Midbrain (tissue), 1 donor: ENCODE results near the gene C11orf54.

Experiments used
- DNase-seq: peaks from one replicate; lab custom pipeline; 2025; lab: John Stamatoyannopoulos, UW

The C11orf54 gene

DNA sequence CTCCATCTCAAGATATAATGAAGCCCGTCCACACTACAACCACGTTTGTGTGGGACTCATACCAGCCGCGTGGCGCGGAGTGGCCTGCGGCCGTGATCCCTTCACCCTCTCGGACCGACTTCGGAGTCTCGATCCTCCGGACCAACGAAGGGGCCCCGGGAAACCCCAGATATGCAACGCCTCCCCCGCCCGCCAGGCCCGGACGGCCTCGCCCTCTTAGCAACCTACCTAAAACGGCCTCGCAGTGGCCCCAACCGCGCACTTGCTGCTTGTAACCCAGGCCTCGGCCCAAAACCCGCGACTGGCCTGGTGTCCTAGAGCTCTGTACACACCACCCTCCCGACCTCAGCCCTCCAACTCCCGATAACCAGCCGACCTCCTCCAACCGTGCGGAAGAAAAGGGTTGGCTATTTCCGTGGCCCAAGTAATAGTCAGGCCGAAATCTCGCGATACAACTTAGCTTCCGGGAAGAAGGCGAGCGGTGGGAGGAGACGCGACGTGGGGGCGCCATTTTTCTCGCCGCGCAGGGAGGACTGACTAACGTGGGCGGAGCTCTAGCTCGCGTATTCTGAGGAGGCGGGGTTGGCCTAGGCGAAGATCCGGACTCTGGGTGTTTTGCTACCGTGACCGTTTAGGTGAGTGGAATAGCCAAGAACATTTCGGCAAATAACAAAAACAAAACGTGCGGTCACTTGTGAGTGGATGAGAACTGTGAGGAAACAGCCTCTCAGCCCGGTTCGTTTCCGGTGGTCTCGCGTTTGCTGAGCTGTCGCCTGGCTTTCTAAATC, at the start of gene C11orf54, which contains the start of gene TAF1D:
Gene C11orf54, plus strand, starts transcription at position 579 of the 788 bp plus-strand sequence. CDS start 5,722 bp downstream, outside the sequence.
Gene TAF1D, minus strand, starts transcription at position 402 of the 788 bp plus-strand sequence. CDS start 2,191 bp downstream, outside the sequence.
- DNase-seq: peak; percentile 96

DNA sequence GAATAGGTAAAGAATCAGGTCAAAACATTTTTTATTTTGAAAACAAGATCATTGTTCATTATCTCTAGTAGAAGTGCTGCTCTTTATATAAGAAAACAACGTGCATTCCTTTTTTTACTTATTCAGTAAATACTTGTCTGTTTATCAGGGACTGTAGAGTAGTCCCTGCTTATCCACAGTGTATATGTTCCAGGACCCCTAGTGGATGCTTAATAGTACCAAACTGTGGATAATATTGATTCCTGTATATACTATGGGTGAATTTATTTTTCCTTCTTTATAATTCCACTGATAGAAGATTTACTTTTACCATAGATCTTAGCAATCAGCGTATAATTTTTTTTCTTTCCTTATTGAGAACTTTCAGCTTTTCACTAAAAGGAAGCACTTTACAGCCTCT, 47.4 kb upstream of the C11orf54 start:
- no peak for DNase-seq

DNA sequence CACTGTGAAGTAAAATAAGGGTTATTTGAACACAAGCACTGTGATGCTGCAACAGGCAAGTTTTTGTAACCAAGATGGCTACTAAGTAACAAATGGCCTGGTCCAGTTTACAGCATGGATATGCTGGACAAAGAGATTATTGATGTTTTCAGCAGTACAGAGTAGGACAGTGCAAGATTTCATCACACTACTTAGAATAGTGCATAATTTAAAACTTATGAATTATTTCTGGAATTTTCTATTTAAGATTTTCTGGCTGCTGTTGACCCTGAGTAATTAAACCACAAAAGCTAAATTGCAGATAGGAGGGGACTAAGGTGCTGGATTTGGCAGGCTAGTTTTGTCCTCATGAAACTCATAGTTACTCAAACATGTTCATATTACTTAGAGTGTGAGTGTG, 46.9 kb upstream of the C11orf54 start:
- no peak for DNase-seq

DNA sequence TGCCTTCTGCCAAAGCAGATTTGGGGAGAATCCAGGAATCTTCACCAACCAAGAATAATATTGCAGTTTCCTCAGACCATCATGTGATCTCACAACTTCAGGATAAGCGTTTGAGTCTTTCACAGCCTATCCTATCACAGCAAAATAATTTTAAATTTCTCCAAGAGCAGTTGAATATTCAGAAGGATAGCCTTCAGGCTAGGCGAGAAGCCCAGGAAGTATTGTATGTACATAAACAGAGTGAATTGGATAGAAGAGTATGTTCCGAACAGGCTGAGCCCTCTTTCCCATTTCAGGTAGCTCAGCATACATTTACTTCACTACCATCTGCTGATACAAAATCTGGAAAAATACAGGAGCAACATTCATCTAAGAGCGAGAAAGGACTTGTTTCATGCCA, 43.9 kb upstream of the C11orf54 start:
- no peak for DNase-seq

DNA sequence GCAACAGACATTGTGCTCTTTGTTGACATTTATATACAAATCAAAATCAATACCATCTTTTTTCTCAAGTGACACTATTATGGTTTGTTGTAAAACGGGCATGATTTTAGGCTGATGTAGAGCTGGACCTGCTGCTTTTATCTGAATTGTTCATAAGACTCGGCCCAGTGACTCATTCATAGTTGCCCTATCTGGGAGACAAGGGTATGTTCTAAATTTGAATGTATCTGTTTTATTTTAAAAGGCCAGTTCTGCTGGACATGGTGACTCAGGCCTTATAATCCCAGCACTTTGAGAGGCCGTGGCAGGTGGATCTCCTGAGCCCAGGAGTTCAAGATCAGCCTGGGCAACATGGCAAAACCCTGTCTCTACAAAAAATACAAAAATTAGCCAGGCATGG, 40.6 kb upstream of the C11orf54 start:
- no peak for DNase-seq

DNA sequence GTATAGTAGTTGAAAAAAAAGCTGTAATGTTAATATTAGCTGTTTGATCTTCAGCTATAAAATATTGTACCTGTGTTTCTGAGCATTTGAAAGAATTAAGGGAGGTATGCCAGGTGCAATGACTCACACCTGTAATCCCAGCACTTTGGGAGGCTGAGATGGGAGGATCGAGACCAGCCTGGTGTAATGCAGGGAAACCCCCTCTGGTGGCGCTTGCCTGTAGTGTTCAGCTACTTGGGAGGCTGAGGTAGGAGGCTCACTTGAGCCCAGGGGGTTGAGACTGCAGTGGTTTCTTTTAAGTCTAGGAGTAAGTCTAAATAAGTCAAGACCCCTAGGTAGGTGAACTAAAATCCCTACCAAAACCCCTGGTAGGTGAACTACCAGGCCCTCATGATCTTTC, 37.2 kb upstream of the C11orf54 start:
- no peak for DNase-seq

DNA sequence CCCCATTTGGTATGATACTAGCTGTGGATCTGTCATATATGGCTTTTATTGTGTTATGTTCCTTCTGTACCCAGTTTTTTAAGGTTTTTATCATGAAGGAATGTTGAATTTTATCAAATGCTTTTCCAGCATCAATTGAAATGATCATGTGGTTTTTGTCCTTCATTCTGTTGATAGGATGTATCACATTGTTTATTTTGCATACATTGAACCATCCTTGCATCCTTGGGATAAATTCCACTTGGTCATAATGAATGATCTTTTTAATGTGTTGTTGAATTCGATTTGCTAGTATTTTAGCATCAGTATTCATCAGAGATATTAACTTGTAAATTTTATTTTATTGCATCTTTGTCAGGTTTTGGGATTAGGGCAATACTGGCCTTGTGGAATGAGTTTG, 31.2 kb upstream of the C11orf54 start:
- DNase-seq: no peak

DNA sequence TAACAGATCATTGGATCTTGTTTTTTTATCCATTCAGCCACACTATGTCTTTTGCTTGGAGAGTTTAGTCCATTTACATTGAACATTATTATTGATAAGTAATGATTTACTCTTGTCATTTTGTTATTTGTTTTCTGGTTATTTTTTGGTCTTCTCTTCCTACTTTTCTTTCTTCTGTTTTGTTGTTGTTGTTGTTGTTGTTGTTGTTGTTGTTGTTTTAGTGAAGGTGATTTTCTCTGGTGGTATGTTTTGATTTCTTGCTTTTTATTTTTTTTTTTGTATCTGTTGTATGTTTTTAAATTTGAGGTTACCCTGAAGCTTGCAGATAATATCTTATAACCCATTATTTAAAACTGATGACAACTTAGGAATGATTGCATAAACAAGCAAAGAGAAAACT, 28.8 kb upstream of the C11orf54 start:
- DNase-seq: no peak

DNA sequence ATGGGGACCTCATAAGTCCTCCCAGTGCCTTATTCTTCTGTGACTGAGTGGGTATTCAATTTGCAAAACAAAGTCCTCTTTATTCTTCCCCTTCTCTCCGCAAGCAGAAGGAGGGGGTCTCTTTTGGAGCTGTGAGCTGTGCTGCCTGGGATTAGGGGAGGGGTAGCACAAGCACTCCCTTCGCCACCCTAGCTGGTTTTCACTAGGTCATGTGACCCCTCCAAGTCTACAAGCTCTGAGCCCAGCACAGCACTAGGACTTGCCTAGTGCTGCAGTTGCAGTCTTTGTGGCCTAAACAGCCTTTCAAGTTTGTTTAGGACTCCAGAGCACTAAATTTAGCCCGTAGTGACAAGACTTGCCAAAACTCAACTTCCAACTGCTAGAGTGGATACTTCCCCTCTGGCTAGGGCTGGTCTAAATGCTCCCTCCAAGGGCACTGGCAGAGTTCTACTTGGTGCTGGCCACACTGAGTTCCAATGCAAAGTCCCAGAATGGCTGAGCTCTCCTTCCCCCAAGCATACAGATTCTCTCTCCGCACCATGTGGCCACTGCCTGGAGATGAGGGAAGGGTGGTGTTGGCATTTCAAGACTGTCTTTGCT, 25.6 kb upstream of the C11orf54 start:
- no peak for DNase-seq

DNA sequence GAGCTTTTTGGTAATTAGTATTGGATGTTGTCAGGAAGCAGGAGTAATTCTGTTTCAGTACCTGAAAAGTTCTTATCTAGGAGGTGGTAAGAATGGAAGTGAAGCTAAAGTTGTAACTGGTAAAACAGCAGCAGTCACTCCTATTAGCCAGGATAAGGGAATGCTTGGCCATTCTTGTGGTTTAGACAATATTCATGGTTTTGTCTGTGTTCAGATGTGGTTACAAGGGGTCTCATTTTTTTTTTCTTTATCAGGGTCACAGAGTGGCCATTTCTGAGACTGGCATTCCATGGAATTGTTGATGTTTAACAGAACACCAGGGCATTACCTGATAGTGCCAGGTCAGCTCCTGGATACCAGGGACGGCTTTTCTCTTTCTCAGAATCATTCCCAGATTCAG, 24.0 kb upstream of the C11orf54 start:
- DNase-seq: no peak

DNA sequence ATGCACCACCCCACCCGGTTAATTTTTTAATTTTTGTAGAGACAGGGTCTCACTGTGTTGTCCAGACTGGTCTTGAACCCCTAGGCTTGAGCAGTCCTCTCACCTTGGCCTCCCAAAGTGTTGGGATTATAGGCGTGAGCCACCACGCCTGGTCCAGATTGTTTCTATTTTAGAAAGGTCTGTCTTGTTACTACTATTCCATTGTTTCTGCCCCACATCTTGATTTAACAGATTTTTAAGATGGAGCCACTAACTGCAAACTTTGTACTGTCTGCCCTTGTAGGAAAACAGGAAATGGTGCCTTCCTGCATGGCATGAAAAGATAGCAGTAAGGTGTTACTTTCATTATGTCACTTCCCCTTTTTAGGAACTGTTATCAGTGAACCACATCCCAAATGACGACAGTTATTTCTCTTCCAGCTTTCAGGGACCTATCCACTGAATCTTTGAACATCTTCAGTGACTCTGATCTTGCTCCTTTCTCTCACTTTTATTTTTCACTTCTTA, 23.4 kb upstream of the C11orf54 start:
- DNase-seq: no peak

DNA sequence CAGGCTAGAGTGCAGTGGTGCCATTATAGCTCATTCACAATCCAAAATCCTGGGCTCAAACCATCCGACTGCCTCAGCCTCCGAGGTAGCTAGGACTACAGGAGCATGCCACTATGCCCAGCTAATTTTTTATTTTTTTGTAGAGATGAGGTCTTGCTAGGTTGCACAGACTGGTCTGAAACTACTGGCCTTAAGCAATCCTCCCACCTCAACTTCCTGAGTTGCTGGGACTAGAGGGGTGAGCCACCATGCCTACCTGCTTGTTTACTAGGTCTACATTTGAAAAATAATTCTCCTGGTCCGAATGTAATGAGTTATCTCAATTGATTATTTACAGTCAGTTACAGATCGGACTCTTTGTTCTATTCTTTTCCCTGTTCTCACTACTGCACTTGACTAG, 22.2 kb upstream of the C11orf54 start:
- no peak for DNase-seq

DNA sequence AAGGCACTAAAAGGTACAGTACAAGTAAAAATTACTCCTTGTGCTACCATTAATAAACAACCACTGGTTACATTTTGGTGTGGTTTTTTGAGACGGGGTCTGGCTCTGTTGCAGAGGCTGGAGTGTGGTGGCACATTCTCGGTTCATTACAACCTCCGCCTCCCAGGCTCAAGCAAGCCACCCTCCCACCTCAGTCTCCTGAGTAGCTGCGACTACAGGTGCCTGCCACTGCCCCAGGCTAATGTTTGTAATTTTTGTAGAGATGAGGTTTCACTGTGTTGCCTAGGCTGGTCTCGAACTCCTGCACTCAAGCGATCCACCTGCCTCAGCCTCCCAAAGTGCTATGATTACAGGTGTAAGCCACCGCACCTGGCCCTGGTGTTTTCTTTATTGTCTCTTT, 20.9 kb upstream of the C11orf54 start:
- no peak for DNase-seq

DNA sequence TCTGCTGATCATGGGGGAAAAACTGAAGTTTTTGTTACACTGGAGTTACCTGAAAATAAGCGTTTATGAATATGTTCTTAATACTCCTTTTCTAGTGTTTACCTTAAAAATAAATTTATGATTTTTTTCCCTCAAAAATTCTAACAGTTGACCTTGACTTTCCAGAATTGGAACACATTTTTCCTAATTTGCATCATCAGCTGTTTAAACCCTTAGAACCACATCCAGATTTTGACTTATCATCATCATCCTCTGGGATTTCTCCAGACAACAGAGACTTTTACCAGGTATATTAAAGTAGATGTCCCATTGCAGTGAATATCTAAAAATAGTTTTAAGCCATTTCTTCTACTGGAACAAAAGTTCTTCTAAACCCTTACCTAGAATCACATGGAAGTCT, 17.4 kb upstream of the C11orf54 start:
- DNase-seq: no peak

DNA sequence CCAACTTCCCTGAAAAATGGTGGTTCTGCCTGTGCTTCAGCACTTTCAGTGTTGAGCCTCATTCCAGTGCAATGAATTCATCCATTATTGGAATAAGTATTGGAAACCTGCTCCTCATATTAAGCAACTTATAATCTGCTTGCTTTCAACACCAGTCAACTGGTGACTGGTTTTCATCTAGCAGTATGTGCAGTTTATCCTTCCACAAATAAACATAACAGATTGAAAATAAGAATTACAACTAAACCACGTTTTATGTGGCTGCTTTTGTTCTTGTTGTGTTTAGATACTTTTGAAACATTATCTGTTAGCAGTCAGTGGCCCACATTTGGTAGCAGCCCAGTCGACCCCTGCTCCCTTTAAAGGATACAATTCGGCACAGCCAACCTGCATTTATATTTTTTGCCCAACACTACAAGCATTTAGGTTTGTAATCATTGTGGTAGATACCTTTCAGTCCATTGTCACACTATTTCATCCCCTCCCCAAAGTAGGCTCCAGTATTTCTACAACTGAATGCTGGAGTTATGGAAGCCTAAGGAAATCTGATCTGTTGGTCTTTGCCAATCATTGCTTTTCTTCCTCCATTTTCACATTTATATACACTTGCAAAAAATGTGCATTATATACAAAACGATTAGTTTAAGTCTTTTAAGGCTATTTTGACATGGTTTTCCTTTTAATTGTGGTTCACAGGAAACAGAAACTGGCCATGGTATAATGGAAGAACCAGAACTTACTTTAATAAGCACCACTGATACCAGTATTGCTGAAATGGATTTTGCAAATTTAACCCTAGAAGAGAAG, 13.3 kb upstream of the C11orf54 start:
- DNase-seq: no peak

DNA sequence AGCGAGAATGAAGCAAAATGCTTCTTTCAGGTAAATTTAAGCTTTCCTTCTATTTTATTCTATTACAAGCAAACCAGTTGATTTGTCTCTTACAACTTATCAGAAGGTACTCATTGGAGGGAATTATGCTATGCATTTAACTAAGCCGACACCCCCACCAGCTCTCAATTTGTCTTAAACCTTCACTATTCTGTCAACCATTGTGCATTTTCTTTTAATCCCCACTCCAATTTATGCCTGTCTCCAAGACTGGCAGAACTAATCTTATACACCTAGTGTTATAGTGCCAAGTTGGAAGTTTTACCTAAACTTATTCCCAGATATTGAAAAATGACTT, 12.7 kb upstream of the C11orf54 start:
- DNase-seq: no peak

DNA sequence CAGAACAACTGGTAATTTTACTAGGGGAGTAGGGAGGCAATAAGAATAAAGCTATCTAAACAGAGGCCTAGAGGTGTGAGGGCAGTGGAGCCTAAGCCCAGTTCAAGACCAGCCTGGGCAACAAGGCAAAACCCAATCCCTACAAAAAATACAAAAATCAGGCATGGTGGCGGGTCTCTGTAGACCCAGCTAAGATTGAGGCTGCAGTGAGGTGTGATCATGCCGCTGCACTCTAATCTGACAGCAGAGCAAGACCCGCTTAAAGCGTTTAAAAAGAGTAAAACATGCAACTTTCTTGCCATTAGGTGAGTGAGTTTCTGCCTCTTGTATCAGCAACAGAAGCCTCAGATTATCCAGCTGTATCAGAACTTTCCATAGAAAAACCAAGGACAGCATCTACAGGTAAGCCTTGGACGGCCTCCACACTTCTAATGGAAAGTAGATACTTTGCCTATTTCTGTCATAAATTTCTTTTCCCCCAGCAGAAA, 12.3 kb upstream of the C11orf54 start:
- DNase-seq: no peak

DNA sequence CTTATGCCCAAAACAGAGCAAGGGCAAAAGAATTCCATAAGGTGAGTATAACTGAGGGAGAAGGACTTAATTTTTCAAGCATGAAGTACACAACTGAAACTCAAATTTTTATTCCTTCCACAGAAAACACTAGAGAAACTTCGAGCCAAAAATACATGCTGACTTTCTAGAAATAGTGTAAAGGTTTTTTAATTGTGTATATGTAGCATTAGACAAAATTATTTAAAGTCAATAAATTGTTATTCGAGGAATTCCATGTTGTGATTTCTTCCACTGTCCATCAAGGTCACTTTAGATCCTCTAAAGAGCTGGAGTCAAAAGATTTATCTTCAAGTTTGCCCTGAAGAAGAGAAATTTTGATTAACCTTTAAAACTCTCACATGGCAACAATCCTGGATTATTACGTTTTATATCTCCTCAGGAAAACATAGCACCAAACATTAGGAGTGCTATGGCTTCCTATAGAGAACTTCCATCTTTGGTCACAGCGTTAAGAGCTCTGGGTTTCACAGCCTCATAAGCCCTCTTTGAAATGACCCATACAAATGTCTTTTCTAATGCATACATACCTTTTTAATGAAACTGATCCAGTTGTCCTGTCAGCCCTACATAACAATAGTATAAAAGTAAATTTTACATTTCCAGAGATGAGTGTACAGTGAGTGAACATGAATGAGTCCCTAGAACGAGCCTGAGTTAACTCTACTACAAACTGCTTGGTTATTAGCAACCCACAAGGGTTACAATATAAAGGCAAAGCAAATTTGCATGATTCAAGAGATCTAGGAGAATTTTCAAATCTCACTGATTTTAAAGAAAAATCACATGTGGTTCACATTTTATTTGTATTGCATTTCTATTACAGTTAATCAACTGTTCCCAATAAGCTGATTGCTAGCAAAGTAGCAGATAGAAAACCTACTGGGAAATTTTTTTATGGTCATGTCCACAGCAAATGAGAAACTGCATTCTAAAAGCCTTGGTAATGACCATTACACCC, 11.1 kb upstream of the C11orf54 start:
- no peak for DNase-seq

DNA sequence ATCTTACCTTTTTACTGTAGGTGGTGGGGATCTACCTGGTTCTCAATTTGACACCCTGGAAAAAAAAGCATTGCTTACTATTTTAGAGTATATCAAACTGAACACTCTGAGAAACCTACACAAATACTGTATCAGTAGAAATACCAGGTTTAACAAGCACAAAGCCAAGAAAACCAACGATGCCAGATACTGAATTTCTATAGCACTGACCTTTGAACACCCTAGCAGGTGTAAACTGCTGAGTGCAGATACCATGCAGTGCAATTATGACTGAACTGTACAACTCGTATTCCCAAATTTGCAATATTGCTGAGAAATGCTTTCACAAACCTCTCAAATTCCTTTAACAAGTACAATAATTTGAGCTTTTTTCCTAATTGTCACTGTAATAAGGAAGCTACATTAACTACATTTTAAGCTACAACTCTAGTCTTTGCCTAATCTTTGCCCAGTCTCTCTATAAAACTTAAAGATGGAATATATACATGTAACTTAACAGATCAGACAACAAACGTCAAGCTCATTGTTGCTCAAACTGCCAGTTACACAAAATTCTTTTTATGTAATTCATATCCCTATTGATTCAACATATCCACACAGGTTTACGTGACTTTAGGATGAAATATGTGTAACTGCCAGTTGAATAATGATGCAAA, 9.1 kb upstream of the C11orf54 start:
- no peak for DNase-seq

DNA sequence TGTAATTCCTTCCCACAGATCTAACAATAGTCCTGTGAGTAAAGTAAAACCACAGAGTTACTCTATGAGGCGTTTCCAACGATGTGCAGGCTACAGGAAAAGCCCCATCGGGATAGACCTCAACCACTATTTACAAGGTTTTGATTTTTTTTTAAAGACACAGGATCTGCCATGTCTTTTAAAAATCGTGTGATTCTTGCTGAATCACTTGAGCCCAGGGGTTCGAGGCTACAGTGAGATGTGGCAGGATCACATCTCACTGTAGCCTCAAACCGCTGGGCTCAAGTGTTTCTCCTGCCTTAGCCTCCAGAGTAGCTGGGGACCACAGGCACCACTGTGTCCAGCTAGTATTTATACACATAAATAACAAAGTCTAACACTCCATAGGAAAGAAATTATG, 8.0 kb upstream of the C11orf54 start:
- no peak for DNase-seq
